Nephron (organoid): ENCODE measurements around the gene ENKD1.

Experiments
- H3K27ac Mint-ChIP-seq, 3 experiments: 2 replicates each; pipeline ENCODE4 v1.8.0; 2020; ENCODE audit warnings: mixed read lengths in 3 of 3, mild to moderate bottlenecking in 2 of 3, moderate library complexity in 1 of 3
- H3K27me3 Mint-ChIP-seq: 2 replicates; pipeline ENCODE4 v1.8.0; 2021; ENCODE audit warnings: low read depth, mild to moderate bottlenecking, moderate library complexity, mixed read lengths
- H3K36me3 Mint-ChIP-seq: 2 replicates; pipeline ENCODE4 v1.8.0; 2020; ENCODE audit warnings: low read depth, mixed read lengths
- H3K4me1 Mint-ChIP-seq: 2 replicates; pipeline ENCODE4 v1.8.0; 2020; ENCODE audit warnings: mixed read lengths
- H3K4me3 Mint-ChIP-seq, 3 experiments: 2 replicates each; pipeline ENCODE4 v1.8.0; 2020; ENCODE audit warnings: mild to moderate bottlenecking in 3 of 3, mixed read lengths in 3 of 3, moderate library complexity in 2 of 3
- H3K9me3 Mint-ChIP-seq: 2 replicates; pipeline ENCODE4 v1.8.0; 2020; ENCODE audit warnings: mixed read lengths
- CTCF ChIP-seq, 3 experiments: fragments of 200-600 bp; sonication (generic); IDR thresholded peaks; one replicate each; pipeline ENCODE4 v1.5.0; 2021; ENCODE audit warnings: antibody characterized with exemption in 3 of 3; ENCODE audit not compliant: unreplicated experiment in 3 of 3

The ENKD1 gene

DNA sequence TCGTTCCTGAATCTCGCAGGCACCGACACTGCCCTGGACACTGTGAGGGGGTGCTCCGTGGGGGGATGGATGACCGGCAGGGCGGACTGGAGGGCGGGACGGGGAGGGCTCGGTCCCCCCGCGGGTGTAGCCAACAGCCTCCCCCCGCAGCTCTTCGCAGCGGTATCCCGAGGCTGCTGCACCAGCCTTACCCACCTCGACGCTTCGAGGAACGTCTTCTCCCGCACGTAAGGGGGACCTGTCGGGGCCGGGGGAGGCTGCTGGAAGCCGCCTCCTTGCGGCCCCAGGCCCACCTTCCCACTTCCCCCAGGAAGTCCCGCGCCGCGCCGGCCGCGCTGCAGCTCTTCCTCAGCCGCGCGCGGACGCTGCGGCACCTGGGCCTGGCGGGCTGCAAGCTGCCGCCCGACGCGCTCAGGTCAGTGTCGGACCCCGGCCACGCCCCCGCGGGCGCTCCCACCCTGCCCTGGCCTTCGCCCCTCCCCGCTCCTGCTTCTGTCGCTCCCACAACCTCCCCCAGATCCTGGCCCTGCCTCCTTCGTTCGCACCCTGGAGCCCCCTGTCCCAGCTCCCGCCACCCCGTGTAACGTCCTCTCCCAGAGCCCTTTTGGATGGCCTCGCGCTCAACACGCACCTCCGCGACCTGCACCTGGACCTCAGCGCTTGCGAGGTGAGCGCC is 18.3 kb downstream of the ENKD1 start:
- Mint-ChIP-seq H3K36me3 (no peaks in the 10 kb centered on the region), H3K4me3 (no peak overlapping the region), H3K27me3 (peaks cover 63% of the 10 kb centered on the region), H3K27ac (no peak overlapping the region), H3K9me3 (no peaks in the 10 kb centered on the region), H3K4me1 (no peaks in the 10 kb centered on the region)
- TF ChIP-seq CTCF (IDR thresholded peaks at IDR 0.05; ENCODE audit: unreplicated experiment in 3 of 3), result no peak

- peaks cover 63% of the 10 kb centered on the region for H3K27me3 Mint-ChIP-seq
- H3K36me3 Mint-ChIP-seq, result no peaks in the 10 kb centered on the region
- no peaks in the 10 kb centered on the region for H3K4me1 Mint-ChIP-seq
- H3K9me3 Mint-ChIP-seq, result no peaks in the 10 kb centered on the region
- no peak overlapping the region for H3K4me3 Mint-ChIP-seq
- TF ChIP-seq CTCF (IDR thresholded peaks at IDR 0.05; ENCODE audit: unreplicated experiment in 3 of 3), result no peak
- H3K27ac Mint-ChIP-seq, result no peak overlapping the region
Observed at GRCh38 chr16:67647681-67648080, 18.9 kb downstream of the ENKD1 start.

- Mint-ChIP-seq H3K36me3 (no peaks in the 10 kb centered on the region), H3K9me3 (no peaks in the 10 kb centered on the region), H3K4me1 (no peaks in the 10 kb centered on the region), H3K4me3 (no peak overlapping the region), H3K27ac (no peak overlapping the region), H3K27me3 (peaks cover 60% of the 10 kb centered on the region)
- TF ChIP-seq CTCF (IDR thresholded peaks at IDR 0.05; ENCODE audit: unreplicated experiment in 3 of 3), result no peak
Observed at GRCh38 chr16:67647111-67647651, 19.4 kb downstream of the ENKD1 start.

DNA sequence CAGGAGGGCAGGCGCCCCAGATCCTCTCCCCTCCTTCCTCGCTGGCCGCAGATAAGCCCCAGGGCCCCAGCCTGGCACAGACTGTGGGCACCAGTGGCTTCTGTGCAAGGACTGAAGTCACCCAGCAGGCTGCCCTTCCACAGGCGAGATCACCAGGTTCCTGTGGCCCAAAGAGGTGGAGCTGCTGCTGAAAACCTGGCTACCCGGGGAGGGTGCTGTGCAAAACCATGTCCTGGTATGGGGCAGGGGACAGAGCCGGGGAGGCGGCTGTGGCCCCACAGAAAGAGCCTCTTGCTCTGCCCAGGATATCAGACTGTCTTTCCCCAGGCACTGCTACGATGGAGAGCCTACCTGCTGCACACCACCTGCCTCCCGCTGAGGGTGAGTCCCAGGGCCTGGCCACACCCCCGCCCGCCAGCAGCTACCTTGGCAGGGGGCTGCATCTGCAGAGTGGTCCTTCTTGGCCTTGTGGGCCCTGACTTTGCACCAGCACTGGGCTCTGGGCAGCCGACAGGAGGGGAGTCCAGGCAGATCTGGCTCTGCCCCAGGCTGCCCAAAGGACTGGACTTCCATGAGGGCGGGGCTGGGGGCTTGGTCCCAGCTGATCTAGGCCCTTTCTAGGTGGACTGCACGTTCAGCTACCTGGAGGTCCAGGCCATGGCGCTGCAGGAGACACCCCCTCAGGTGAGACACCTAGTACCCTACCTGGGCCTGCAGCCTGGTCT is 21.0 kb downstream of the ENKD1 start:
- H3K9me3 Mint-ChIP-seq, result no peaks in the 10 kb centered on the region
- peaks cover 44% of the 10 kb centered on the region for H3K27me3 Mint-ChIP-seq
- no peaks in the 10 kb centered on the region for H3K4me1 Mint-ChIP-seq
- peak overlapping the region in 1 of 3 experiments; percentile 40 for H3K4me3 Mint-ChIP-seq
- H3K36me3 Mint-ChIP-seq, result no peaks in the 10 kb centered on the region
- TF ChIP-seq CTCF (IDR thresholded peaks at IDR 0.05; ENCODE audit: unreplicated experiment in 3 of 3), result no peak
- H3K27ac Mint-ChIP-seq, result no peak overlapping the region

GRCh38 chr16:67644038-67644437 is 22.5 kb downstream of the ENKD1 start:
- TF ChIP-seq CTCF (IDR thresholded peaks at IDR 0.05; ENCODE audit: unreplicated experiment in 3 of 3), result no peak
- no peaks in the 10 kb centered on the region for H3K9me3 Mint-ChIP-seq
- peaks cover 10% of the 10 kb centered on the region for H3K36me3 Mint-ChIP-seq
- H3K27ac Mint-ChIP-seq, result no peak overlapping the region
- no peaks in the 10 kb centered on the region for H3K4me1 Mint-ChIP-seq
- no peak overlapping the region for H3K4me3 Mint-ChIP-seq
- peaks cover 34% of the 10 kb centered on the region for H3K27me3 Mint-ChIP-seq
